ENCODE data around the gene DEGS2.

DNA sequence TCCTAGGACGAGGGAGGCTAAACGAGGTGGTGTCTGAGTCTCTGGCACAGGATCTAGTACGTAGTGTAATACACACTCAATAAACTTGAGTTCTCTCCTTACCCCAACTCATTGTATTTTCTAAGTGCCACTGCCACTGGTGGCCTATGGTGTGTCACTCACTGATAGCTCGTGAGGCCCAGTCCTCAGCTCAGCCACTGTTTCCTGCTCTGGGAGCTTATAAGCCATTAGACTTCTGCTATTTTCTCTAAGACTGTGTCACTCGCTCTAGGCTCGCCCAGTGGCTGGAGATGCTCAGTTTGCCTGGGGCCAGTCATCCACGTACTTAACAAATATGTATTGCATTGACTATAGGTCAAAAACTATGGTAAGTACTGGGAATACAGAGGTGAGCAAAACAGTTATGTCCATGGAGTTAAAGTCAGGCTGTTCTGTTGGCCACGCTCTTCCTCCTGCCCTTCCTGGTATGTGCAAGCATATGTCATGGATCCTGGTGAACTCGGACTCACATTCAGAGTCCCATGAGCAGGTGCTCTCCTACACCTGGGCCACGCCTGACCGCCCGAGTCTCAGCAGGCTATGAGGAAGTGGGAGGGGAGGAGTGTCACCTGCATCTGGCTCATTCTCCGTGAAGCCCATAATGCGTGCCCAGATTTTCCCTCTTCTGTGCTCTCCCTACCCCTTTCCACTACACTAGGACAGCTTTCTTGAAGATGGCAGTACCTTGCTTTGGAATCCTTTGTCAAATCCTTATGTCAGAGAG lies 41.6 kb downstream of the DEGS2 start:
- TF ChIP-seq, protein P1, sequence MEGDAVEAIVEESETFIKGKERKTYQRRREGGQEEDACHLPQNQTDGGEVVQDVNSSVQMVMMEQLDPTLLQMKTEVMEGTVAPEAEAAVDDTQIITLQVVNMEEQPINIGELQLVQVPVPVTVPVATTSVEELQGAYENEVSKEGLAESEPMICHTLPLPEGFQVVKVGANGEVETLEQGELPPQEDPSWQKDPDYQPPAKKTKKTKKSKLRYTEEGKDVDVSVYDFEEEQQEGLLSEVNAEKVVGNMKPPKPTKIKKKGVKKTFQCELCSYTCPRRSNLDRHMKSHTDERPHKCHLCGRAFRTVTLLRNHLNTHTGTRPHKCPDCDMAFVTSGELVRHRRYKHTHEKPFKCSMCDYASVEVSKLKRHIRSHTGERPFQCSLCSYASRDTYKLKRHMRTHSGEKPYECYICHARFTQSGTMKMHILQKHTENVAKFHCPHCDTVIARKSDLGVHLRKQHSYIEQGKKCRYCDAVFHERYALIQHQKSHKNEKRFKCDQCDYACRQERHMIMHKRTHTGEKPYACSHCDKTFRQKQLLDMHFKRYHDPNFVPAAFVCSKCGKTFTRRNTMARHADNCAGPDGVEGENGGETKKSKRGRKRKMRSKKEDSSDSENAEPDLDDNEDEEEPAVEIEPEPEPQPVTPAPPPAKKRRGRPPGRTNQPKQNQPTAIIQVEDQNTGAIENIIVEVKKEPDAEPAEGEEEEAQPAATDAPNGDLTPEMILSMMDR (IDR thresholded peaks at IDR 0.05 in 8 of 11, conservative IDR thresholded peaks at IDR 0.05 in 3 of 11), result no peak
- TF ChIP-seq POLR2A (IDR thresholded peaks at IDR 0.05), result no peak

Data from spleen (tissue), 7 donors.